Activated naive CD4-positive, alpha-beta T cell treated with anti-CD3 and anti-CD28 coated beads for 36 hours (primary cell): ENCODE data around the gene NCK2. TPM values are rescaled to one million over a fixed set of nuclear protein-coding genes. Genes with fewer than 3 reads are reported as not detected.

Source experiments
- CTCF ChIA-PET: fragments of 350-600 bp; sonication (Branson Sonifier 250); formaldehyde crosslinking; loops from one replicate; lab custom pipeline; 2021; ENCODE audit warnings: antibody characterized with exemption; lab: Charles Lee
- DNase-seq: peaks from one replicate; pipeline ENCODE4 v3.0.0-alpha.2; 2020
- H3K27ac Mint-ChIP-seq: one replicate; pipeline ENCODE4 v1.8.0; 2021; ENCODE audit warnings: mild to moderate bottlenecking, mixed read lengths
- H3K27me3 Mint-ChIP-seq: one replicate; pipeline ENCODE4 v1.8.0; 2021; ENCODE audit warnings: low read depth, mixed read lengths
- H3K36me3 Mint-ChIP-seq: one replicate; pipeline ENCODE4 v1.8.0; 2021; ENCODE audit warnings: low read depth, mixed read lengths
- H3K4me1 Mint-ChIP-seq: one replicate; pipeline ENCODE4 v1.8.0; 2021; ENCODE audit warnings: low read depth, mixed read lengths
- H3K4me3 Mint-ChIP-seq: one replicate; pipeline ENCODE4 v1.8.0; 2021; ENCODE audit warnings: mild to moderate bottlenecking, moderate library complexity, mixed read lengths
- H3K9me3 Mint-ChIP-seq: one replicate; pipeline ENCODE4 v1.8.0; 2021; ENCODE audit warnings: mixed read lengths
- intact Hi-C: fragments of 100-400 bp; cut with micrococcal nuclease; formaldehyde crosslinking; loops from one replicate; pipeline ENCODE4 v1.15.1; 2023
- total RNA-seq, 2 experiments: library from RNA; stranded (reverse); gene quantifications; one replicate each; pipeline ENCODE4 v1.2.3, GENCODE V29; 2021

The NCK2 gene
- total RNA-seq, 2 experiments from 2014 or later: 106 to 113 TPM

DNA sequence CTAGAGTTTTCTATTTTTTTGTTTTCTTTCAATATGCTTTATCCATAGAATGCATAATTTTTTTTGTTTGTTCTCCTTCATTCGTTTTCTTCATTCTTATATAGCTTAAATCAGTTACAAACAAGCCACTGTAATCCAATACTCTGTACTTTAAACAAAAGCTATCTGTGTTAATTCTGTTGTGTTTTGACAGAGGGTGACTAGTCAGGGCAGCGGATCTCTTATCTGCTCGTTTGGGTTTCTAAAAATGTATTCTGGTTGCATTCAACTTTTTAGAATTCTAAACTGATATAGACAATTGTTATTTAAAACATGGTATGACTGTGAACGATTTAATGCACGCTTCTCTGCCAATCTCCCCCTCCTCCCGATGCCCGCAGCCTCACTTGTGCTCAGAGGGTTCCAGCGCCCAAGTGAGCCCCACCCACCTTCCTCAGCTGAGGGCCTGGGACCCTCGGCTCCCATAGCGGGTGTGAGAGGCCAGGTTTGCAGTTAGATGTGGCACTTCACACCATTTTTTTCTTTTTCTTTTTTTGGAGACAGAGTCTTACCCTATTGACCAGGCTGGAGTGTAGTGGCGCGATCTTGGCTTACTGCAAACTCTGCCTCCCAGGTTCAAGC lies 44.1 kb downstream of the NCK2 start:
- Mint-ChIP-seq H3K4me1 (peaks cover 99% of the 10 kb centered on the region), H3K36me3 (peaks cover 16% of the 10 kb centered on the region), H3K9me3 (no peaks in the 10 kb centered on the region), H3K4me3 (no peak overlapping the region), H3K27me3 (no peaks in the 10 kb centered on the region), H3K27ac (peak overlapping the region; percentile 88)
- CTCF ChIA-PET: interaction anchor here (0.6 to 2.8 kb wide), 4 partner anchors 9 to 32 kb away, joined by 3 to 8 read pairs (median 3); no protein-coding TSS in a partner anchor
- no peak for DNase-seq
- intact Hi-C loops: loop anchor here (1.0 kb wide), 1 partner anchor 8 kb away; no protein-coding TSS in a partner anchor

DNA sequence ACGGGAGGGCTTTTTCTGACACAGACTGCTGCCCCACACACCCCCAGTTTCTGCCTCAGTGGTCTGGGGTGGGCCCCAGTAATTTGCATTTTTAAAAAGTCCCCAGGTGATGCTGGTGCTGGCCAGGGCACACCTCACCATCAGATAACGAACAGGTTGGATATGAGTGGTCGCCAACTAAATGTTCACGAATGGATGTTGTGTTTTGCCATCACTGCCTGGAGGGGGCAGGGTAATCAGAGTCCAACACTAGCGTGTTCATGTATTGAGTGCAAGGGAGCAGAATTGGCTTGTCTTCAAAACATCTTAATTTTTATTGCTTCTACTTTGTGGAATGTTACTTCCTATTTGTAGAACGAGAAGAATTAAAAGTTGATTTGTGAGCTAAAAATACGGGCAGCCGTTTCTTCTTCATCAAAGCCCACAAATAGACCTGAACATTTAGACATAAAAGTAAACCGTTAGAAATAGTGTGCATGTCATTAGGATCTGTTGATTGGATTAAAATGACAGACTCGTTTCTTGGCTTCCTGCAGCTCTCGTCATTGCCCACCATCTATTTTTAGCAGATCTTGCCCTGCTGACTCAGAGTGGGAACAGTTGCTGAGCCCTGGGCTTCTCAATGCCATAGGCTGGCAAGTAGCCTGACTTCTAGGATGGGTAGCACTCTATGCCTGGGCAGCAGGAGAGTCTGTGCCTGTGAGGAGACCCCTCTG lies 45.2 kb downstream of the NCK2 start:
- H3K36me3 Mint-ChIP-seq: peaks cover 14% of the 10 kb centered on the region
- CTCF ChIA-PET: interaction anchor here (0.6 to 0.8 kb wide), 6 partner anchors 13 to 351 kb away, joined by 3 to 5 read pairs (median 3); no protein-coding TSS in a partner anchor
- peak overlapping the region; percentile 65 for H3K4me3 Mint-ChIP-seq
- peak; percentile 86 for DNase-seq
- H3K27ac Mint-ChIP-seq: peak overlapping the region; percentile 88
- H3K27me3 Mint-ChIP-seq: no peaks in the 10 kb centered on the region
- no peaks in the 10 kb centered on the region for H3K9me3 Mint-ChIP-seq
- H3K4me1 Mint-ChIP-seq: peaks cover 94% of the 10 kb centered on the region
- intact Hi-C loops: loop anchor here (1.0 to 5.0 kb wide), 5 partner anchors 12 to 402 kb away; partner anchors contain the start of gene UXS1

DNA sequence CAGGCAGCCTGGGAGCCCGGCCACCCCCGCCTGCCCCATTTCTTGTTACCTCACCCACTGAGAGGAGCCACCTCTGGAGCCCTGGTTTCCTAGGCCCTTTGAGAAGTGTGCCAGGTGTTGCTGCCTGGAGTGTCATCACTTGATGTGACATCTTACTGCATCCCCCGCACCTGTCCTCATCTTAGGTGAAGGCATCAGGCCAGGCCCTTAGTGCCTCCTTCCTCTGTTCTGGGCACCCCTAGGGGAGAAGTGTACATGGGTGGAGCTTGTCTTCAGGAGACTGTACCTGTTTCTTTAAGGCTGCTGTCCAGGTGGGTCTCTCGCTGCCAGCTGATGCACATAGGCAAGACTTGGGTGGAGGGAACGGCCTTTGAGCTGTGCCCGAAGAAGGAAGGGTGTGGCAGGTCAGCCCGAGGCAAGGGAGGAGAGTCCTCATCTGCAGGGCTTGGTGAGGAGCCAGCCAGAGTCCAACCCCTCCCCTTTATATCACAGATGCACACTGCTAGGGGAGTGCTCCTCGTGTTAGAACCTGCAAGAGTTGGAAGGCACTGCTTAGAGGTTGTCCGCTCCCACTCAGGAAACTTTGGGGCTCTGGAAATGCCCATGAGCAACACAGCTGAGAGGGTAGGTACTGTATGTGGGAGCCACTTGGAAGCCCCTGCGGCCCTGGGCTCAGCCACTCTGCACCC lies 45.9 kb downstream of the NCK2 start:
- Mint-ChIP-seq H3K27ac (peak overlapping the region; percentile 88), H3K36me3 (peaks cover 13% of the 10 kb centered on the region), H3K9me3 (no peaks in the 10 kb centered on the region), H3K27me3 (no peaks in the 10 kb centered on the region), H3K4me1 (peaks cover 93% of the 10 kb centered on the region), H3K4me3 (peak overlapping the region; percentile 27)
- intact Hi-C loops: loop anchor here (1.0 to 5.0 kb wide), 5 partner anchors 12 to 402 kb away; partner anchors contain the start of gene UXS1
- no peak for DNase-seq
- CTCF ChIA-PET: interaction anchor here (0.6 to 0.8 kb wide), 2 partner anchors 13 to 66 kb away, joined by 3 read pairs; no protein-coding TSS in a partner anchor

- peaks cover 93% of the 10 kb centered on the region for H3K4me1 Mint-ChIP-seq
- peak overlapping the region; percentile 88 for H3K27ac Mint-ChIP-seq
- CTCF ChIA-PET: no interaction called here
- intact Hi-C loops: loop anchor here (5.0 kb wide), 1 partner anchor 401 kb away; the partner anchor contains the start of gene UXS1
- H3K4me3 Mint-ChIP-seq: no peak overlapping the region
- H3K36me3 Mint-ChIP-seq: peaks cover 13% of the 10 kb centered on the region
- no peaks in the 10 kb centered on the region for H3K9me3 Mint-ChIP-seq
- no peak for DNase-seq
- H3K27me3 Mint-ChIP-seq: no peaks in the 10 kb centered on the region
These were observed 46.5 kb downstream of the NCK2 start for GRCh38 chr2:105791229-105791628.

DNA sequence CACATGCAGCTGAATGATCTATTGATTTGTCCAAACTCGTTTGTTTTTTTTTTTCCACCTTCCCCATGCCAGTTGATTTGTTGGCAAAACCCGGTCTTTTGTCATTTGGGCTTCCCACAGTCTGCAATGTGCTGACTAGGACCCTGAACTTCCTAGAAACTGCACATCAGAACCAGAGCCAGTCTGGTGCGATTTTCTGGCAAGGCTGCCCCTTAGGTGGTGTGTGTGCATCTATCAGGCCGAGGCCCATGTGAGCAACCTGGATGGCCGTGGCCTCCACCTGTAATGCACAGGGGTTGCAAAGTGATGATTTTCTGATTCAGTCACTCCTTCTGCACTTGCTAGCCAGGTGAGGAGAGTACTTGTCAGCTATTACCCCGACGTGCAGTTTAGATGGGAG lies 47.8 kb downstream of the NCK2 start:
- peaks cover 13% of the 10 kb centered on the region for H3K36me3 Mint-ChIP-seq
- peak overlapping the region; percentile 25 for H3K27ac Mint-ChIP-seq
- no peaks in the 10 kb centered on the region for H3K9me3 Mint-ChIP-seq
- intact Hi-C loops: loop anchor here (5.0 kb wide), 1 partner anchor 400 kb away; the partner anchor contains the start of gene UXS1
- CTCF ChIA-PET: interaction anchor here (0.6 kb wide), 1 partner anchor 53 kb away, joined by 5 read pairs; no protein-coding TSS in a partner anchor
- H3K4me1 Mint-ChIP-seq: peaks cover 92% of the 10 kb centered on the region
- DNase-seq: no peak
- H3K4me3 Mint-ChIP-seq: no peak overlapping the region
- H3K27me3 Mint-ChIP-seq: no peaks in the 10 kb centered on the region

DNA sequence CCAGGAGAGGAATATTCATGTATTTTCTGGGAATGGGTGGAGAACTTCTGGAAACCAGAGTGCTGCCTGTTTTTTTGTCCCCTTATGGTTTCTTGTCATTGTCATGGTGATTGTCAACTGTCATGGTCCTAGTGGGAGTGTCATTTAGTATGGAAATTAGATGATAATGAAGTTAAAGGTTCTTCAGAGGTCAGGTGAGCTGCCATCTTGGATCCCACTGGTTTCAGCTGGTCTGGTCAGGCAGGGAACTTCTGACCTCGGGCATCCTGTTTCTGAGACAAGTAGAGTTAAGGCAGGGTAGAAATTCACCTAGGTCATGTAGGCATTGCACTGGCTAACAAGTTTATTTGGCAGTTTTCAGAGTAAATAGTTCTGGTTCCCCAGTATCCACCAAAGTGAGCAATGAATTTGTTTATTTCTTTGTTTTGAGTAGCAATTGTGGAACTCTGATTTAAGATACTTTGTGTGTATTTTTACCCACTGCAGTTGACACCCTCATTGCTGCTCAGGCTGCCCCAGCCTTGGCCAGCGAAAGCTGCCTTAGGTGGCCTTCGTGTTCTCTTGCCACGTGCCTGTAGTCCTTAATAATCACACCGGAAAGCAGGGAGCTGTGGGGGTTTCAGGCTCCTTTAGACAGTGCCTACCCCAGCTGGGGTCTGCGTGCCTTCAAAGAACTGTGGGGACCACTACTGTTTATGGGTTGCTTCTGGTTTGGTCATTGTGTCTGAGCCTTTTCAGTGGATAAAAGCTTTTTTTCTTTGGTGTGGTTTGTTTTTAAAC lies 48.7 kb downstream of the NCK2 start:
- Mint-ChIP-seq H3K9me3 (no peaks in the 10 kb centered on the region), H3K27me3 (no peaks in the 10 kb centered on the region), H3K4me3 (no peak overlapping the region), H3K27ac (peak overlapping the region; percentile 57), H3K4me1 (peaks cover 92% of the 10 kb centered on the region), H3K36me3 (peaks cover 13% of the 10 kb centered on the region)
- DNase-seq: no peak
- CTCF ChIA-PET: interaction anchor here (0.7 kb wide), 1 partner anchor 171 kb away, joined by 4 read pairs; no protein-coding TSS in a partner anchor
- intact Hi-C loops: loop anchor here (5.0 kb wide), 1 partner anchor 399 kb away; the partner anchor contains the start of gene UXS1

- Mint-ChIP-seq H3K4me1 (peaks cover 93% of the 10 kb centered on the region), H3K27ac (peak overlapping the region; percentile 92), H3K9me3 (no peaks in the 10 kb centered on the region), H3K36me3 (peaks cover 9% of the 10 kb centered on the region), H3K27me3 (no peaks in the 10 kb centered on the region), H3K4me3 (peak overlapping the region; percentile 36)
- CTCF ChIA-PET: interaction anchor here (1.6 kb wide), 1 partner anchor 49 kb away, joined by 3 read pairs; no protein-coding TSS in a partner anchor
- no peak for DNase-seq
- intact Hi-C loops: loop anchor here (1.0 to 5.0 kb wide), 3 partner anchors 9 to 772 kb away; partner anchors contain the start of gene UXS1
These were observed 50.3 kb downstream of the NCK2 start for GRCh38 chr2:105794926-105795574.

GRCh38 chr2:105795575-105795934 lies 50.8 kb downstream of the NCK2 start:
- intact Hi-C loops: loop anchor here (1.0 to 5.0 kb wide), 2 partner anchors 9 to 772 kb away; no protein-coding TSS in a partner anchor
- H3K4me3 Mint-ChIP-seq: peak overlapping the region; percentile 36
- no peaks in the 10 kb centered on the region for H3K9me3 Mint-ChIP-seq
- peaks cover 13% of the 10 kb centered on the region for H3K36me3 Mint-ChIP-seq
- DNase-seq: peak; percentile 60
- peak overlapping the region; percentile 92 for H3K27ac Mint-ChIP-seq
- H3K4me1 Mint-ChIP-seq: peaks cover 93% of the 10 kb centered on the region
- CTCF ChIA-PET: interaction anchor here (1.6 to 4.4 kb wide), 2 partner anchors 41 to 49 kb away, joined by 3 to 17 read pairs; no protein-coding TSS in a partner anchor
- no peaks in the 10 kb centered on the region for H3K27me3 Mint-ChIP-seq

DNA sequence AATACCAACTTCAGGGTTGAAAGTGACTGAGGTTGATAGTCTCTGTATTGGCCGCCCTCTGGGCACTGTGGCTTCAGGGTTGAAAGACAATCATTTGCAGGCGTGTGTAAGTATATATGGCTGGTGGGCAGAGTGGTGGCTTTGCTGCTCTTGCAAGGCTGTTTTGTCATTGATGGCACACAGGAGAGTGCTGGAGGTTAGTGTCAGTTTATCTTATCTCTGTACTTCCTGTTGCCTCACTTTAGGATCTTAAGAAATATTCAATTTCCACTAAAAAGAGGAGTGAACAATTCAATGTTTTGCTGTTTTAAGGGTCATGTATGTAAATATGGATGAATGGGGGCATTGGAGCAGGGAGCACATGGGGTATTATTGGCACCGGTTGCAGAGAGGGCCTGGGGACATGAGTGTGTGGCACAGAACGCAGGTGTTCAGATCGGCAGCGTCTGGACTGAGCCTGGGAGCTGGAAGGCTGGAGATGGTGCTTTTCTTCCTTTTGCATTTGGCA lies 51.5 kb downstream of the NCK2 start:
- CTCF ChIA-PET: interaction anchor here (0.6 to 4.4 kb wide), 3 partner anchors 42 to 50 kb away, joined by 3 to 17 read pairs (median 3); no protein-coding TSS in a partner anchor
- Mint-ChIP-seq H3K4me3 (peak overlapping the region; percentile 48), H3K27ac (peak overlapping the region; percentile 92), H3K9me3 (no peaks in the 10 kb centered on the region), H3K27me3 (no peaks in the 10 kb centered on the region), H3K36me3 (peaks cover 14% of the 10 kb centered on the region), H3K4me1 (peaks cover 93% of the 10 kb centered on the region)
- peak; percentile 44 for DNase-seq
- intact Hi-C loops: loop anchor here (1.0 to 5.0 kb wide), 3 partner anchors 8 to 771 kb away; no protein-coding TSS in a partner anchor

DNA sequence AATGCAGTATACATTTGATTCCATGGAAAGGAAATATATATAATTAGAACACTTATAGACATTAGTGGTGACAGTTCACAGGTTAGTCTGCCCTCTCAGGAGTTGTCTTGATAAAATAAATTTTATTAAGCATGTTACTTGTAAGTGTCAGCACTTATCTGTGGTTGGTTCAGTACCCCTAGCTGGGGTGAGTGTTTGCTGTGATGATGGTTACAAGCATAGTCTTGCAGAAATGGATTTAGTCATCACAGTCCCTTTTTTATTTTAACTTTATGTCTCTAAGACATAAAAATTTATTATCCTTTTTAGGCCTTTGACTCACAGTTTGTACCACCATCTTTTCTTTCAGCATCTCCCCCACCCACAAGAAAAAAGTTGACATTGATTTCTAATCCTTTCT lies 52.1 kb downstream of the NCK2 start:
- intact Hi-C loops: loop anchor here (1.0 to 5.0 kb wide), 4 partner anchors 8 to 771 kb away; no protein-coding TSS in a partner anchor
- Mint-ChIP-seq H3K36me3 (peaks cover 15% of the 10 kb centered on the region), H3K9me3 (no peaks in the 10 kb centered on the region), H3K4me3 (peak overlapping the region; percentile 32), H3K27me3 (no peaks in the 10 kb centered on the region), H3K27ac (peak overlapping the region; percentile 92), H3K4me1 (peaks cover 93% of the 10 kb centered on the region)
- CTCF ChIA-PET: interaction anchor here (0.7 to 4.4 kb wide), 7 partner anchors 19 to 407 kb away, joined by 3 to 17 read pairs (median 3); no protein-coding TSS in a partner anchor
- no peak for DNase-seq
